ENCODE data around the gene IQCE. TPM values are rescaled to one million over a fixed set of nuclear protein-coding genes. Genes with fewer than 3 reads are reported as not detected.

Gene IQCE
- polyA plus RNA-seq, 3 donors = 1.8 to 8.4 (median 3.0) TPM

- H3K27ac Mint-ChIP-seq = peak overlapping the region in 1 of 7 donors; percentile 38
- no peaks in the 10 kb centered on the region for H3K27me3 ChIP-seq (ENCODE audit: control insufficient read depth in 2 of 2, insufficient read depth in 2 of 2, low read length in 2 of 2)
- no peaks in the 10 kb centered on the region for H3K9me3 ChIP-seq (replicated peaks in 1 of 2; ENCODE audit: control insufficient read depth in 1 of 2, insufficient read depth in 1 of 2, low read length in 2 of 2)
- no peak overlapping the region for H3K9ac ChIP-seq (ENCODE audit: insufficient read depth, low read length, poor library complexity, severe bottlenecking)
- H3K4me3 ChIP-seq (replicated peaks in 1 of 3; ENCODE audit: low read depth in 2 of 3, low read length in 3 of 3) = no peak overlapping the region
- no peaks in the 10 kb centered on the region for H3K4me1 ChIP-seq (ENCODE audit: control insufficient read depth in 1 of 2, insufficient read depth in 2 of 2, low read length in 2 of 2)
- H3K79me2 ChIP-seq (ENCODE audit: insufficient read depth, low read length) = no peaks in the 10 kb centered on the region
- no peaks in the 10 kb centered on the region for H3K9me3 Mint-ChIP-seq
- H3K36me3 ChIP-seq (replicated peaks in 1 of 2; ENCODE audit: control insufficient read depth in 1 of 2, insufficient read depth in 2 of 2, low read length in 2 of 2) = peaks cover 75 to 99% of the 10 kb centered on the region in 2 donors
- DNase-seq = no peak
- H3K36me3 Mint-ChIP-seq = peaks cover 71 to 94% of the 10 kb centered on the region in 2 donors
- intact Hi-C loops (cut with micrococcal nuclease) = no loop called here
- no peak overlapping the region for H3K27ac ChIP-seq (ENCODE audit: low read depth in 1 of 2, low read length in 2 of 2)
- no peak for TF ChIP-seq CTCF (IDR thresholded peaks at IDR 0.05)
- no peaks in the 10 kb centered on the region for H3K4me1 Mint-ChIP-seq
- WGBS (ENCODE audit: insufficient coverage) = 93% methylated on average over 22 of the region's 22 CpGs
- H3K4me3 Mint-ChIP-seq = no peak overlapping the region
- H2AFZ ChIP-seq (ENCODE audit: insufficient read depth, low read depth, low read length, poor library complexity, severe bottlenecking) = no peak overlapping the region
- no peaks in the 10 kb centered on the region for H3K27me3 Mint-ChIP-seq (ENCODE audit: low read depth in 3 of 3)
- H3K4me2 ChIP-seq (replicated peaks; ENCODE audit: extremely low read depth, low read length, poor library complexity, severe bottlenecking) = no peak overlapping the region
- no peaks in the 10 kb centered on the region for H4K20me1 ChIP-seq (ENCODE audit: insufficient read depth, low read length)
These were observed 37.9 kb downstream of the IQCE start for GRCh38 chr7:2596464-2597272.

GRCh38 chr7:2597273-2597640 lies 38.5 kb downstream of the IQCE start:
- intact Hi-C loops (cut with micrococcal nuclease) = no loop called here
- H3K27ac Mint-ChIP-seq = no peak overlapping the region
- H4K20me1 ChIP-seq (ENCODE audit: insufficient read depth, low read length) = no peaks in the 10 kb centered on the region
- no peak overlapping the region for H3K4me2 ChIP-seq (replicated peaks; ENCODE audit: extremely low read depth, low read length, poor library complexity, severe bottlenecking)
- H3K4me3 ChIP-seq (replicated peaks in 1 of 3; ENCODE audit: low read depth in 2 of 3, low read length in 3 of 3) = no peak overlapping the region
- no peaks in the 10 kb centered on the region for H3K79me2 ChIP-seq (ENCODE audit: insufficient read depth, low read length)
- no peak overlapping the region for H3K27ac ChIP-seq (ENCODE audit: low read depth in 1 of 2, low read length in 2 of 2)
- H3K36me3 Mint-ChIP-seq = peaks cover 71 to 95% of the 10 kb centered on the region in 2 donors
- H3K9me3 Mint-ChIP-seq = no peaks in the 10 kb centered on the region
- DNase-seq = no peak
- no peak overlapping the region for H3K4me3 Mint-ChIP-seq
- H3K27me3 ChIP-seq (ENCODE audit: control insufficient read depth in 2 of 2, insufficient read depth in 2 of 2, low read length in 2 of 2) = no peaks in the 10 kb centered on the region
- TF ChIP-seq CTCF (IDR thresholded peaks at IDR 0.05) = no peak
- no peak overlapping the region for H3K9ac ChIP-seq (ENCODE audit: insufficient read depth, low read length, poor library complexity, severe bottlenecking)
- WGBS (ENCODE audit: insufficient coverage) = 94% methylated on average over 11 of the region's 13 CpGs
- H2AFZ ChIP-seq (ENCODE audit: insufficient read depth, low read depth, low read length, poor library complexity, severe bottlenecking) = no peak overlapping the region
- H3K4me1 Mint-ChIP-seq = peaks cover 5% of the 10 kb centered on the region
- peaks cover 71 to 98% of the 10 kb centered on the region in 2 donors for H3K36me3 ChIP-seq (replicated peaks in 1 of 2; ENCODE audit: control insufficient read depth in 1 of 2, insufficient read depth in 2 of 2, low read length in 2 of 2)
- no peaks in the 10 kb centered on the region for H3K27me3 Mint-ChIP-seq (ENCODE audit: low read depth in 3 of 3)
- H3K9me3 ChIP-seq (replicated peaks in 1 of 2; ENCODE audit: control insufficient read depth in 1 of 2, insufficient read depth in 1 of 2, low read length in 2 of 2) = no peaks in the 10 kb centered on the region
- peaks cover 2 to 5% of the 10 kb centered on the region in 2 donors for H3K4me1 ChIP-seq (ENCODE audit: control insufficient read depth in 1 of 2, insufficient read depth in 2 of 2, low read length in 2 of 2)

Data from CD14-positive monocyte (primary cell).